Thyroid gland (tissue), 4 donors: Measurements from ENCODE around the gene EDEM1.

Experiments used
- POLR2A ChIP-seq, 2 donors: fragments of 450-650 bp; IDR thresholded peaks; one replicate each; pipeline ENCODE4 v1.6.1; 2017; ENCODE audit warnings: antibody characterized with exemption in 2 of 2, mild to moderate bottlenecking in 2 of 2, moderate library complexity in 1 of 2
- TF ChIP-seq, protein P1 (sequence below), 6 experiments: fragments of 200-600 bp in 3 of 6; fragments of 450-650 bp in 3 of 6; sonication (generic) in 3 of 6; IDR thresholded peaks; one replicate each; pipeline ENCODE4 v1.5.1; 2016 to 2019; ENCODE audit warnings: antibody characterized with exemption in 6 of 6, mild to moderate bottlenecking in 2 of 6, inconsistent platforms in 1 of 6, moderate library complexity in 1 of 6

DNA sequence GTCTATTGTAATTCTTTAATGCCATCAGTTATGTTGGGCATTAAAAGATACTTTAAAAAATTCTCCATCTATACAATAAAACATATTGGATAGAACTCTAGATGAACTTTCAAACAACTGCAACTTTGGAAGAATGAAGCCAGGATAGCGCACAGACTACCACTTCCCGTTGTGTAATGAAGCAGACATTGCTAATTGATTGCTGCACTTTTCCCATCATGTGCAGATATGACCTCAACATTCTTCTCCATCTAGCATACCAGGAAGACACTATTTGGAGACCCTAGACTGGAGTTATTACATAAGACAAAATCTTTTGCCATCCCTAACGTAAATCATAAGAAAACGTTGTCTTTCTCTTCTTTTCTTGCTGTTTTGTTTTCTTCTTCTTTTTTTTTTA lies 75.0 kb downstream of the EDEM1 start:
- TF ChIP-seq, protein P1, sequence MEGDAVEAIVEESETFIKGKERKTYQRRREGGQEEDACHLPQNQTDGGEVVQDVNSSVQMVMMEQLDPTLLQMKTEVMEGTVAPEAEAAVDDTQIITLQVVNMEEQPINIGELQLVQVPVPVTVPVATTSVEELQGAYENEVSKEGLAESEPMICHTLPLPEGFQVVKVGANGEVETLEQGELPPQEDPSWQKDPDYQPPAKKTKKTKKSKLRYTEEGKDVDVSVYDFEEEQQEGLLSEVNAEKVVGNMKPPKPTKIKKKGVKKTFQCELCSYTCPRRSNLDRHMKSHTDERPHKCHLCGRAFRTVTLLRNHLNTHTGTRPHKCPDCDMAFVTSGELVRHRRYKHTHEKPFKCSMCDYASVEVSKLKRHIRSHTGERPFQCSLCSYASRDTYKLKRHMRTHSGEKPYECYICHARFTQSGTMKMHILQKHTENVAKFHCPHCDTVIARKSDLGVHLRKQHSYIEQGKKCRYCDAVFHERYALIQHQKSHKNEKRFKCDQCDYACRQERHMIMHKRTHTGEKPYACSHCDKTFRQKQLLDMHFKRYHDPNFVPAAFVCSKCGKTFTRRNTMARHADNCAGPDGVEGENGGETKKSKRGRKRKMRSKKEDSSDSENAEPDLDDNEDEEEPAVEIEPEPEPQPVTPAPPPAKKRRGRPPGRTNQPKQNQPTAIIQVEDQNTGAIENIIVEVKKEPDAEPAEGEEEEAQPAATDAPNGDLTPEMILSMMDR (IDR thresholded peaks at IDR 0.05), result no peak
- no peak for TF ChIP-seq POLR2A (IDR thresholded peaks at IDR 0.05)
